Activated naive CD4-positive, alpha-beta T cell treated with anti-CD3 and anti-CD28 coated beads, Interleukin-2, amount 50 U/mL, for 24 hours (primary cell): ENCODE results near the gene ZNF221.
A peak's percentile ranks its signal among the peaks of the same experiment; 100 is the strongest.

ENCODE experiments used
- H3K27ac Mint-ChIP-seq: one replicate; pipeline ENCODE4 v1.8.0; 2021; ENCODE audit warnings: mild to moderate bottlenecking, mixed read lengths
- H3K27me3 Mint-ChIP-seq: one replicate; pipeline ENCODE4 v1.8.0; 2021; ENCODE audit warnings: mixed read lengths
- H3K36me3 Mint-ChIP-seq: one replicate; pipeline ENCODE4 v1.8.0; 2021; ENCODE audit warnings: mixed read lengths
- H3K4me1 Mint-ChIP-seq: one replicate; pipeline ENCODE4 v1.8.0; 2021; ENCODE audit warnings: mixed read lengths
- H3K4me3 Mint-ChIP-seq: one replicate; pipeline ENCODE4 v1.8.0; 2021; ENCODE audit warnings: mild to moderate bottlenecking, mixed read lengths
- H3K9me3 Mint-ChIP-seq: one replicate; pipeline ENCODE4 v1.8.0; 2021; ENCODE audit warnings: mixed read lengths

The ZNF221 gene

DNA sequence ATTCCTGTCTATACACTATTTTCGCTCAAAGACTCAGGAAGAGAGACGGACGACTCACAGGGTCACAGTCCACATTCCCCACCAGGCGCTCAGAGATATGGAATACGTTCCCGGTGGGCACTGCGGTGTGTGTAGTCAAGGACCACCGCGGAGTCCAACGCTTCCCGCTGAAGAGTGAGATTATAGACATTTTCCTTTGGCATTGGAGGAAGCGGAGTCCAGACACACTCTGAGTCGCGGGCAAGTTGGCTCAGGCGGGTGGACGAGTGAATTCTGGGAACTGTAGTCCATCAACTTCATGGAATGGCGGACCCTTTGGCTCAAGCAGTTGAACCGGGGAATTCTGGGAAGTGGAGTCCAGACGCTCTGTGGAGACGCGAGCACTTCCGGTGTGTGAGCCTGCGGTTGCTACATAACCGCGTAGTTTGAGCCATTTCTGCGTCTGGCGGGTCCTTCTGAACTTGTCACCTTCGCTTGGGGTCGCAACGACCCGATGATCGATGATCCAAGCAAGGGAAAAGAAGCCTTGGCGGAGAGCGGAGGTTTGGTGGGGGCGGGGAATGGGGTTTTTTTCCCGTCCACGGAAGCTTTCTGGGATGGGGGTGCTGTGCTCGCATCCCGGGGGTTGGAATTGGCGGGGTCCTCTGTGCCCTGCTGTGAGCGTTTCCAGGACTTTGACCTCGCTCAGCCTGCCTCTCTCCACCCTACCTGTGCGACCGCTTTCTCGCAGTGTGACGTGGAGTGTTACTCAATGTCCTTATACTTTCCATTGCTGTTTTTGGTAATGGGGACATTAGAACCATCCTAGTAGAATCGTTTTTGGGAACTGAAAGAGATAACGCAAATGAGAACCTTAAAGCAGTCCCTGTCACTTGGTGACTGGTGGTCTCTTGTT, 51.8 kb downstream of the ZNF221 start, which contains the start of gene ZNF230:
ZNF230 (plus strand) TSS at position 392 of the 895 bp plus-strand sequence. CDS start 4,122 bp downstream, outside the sequence.
- Mint-ChIP-seq H3K9me3 (peaks cover 38% of the 10 kb centered on the region), H3K27ac (peak within 1 kb of the TSS; percentile 98), H3K4me3 (peak within 1 kb of the TSS; percentile 100)

DNA sequence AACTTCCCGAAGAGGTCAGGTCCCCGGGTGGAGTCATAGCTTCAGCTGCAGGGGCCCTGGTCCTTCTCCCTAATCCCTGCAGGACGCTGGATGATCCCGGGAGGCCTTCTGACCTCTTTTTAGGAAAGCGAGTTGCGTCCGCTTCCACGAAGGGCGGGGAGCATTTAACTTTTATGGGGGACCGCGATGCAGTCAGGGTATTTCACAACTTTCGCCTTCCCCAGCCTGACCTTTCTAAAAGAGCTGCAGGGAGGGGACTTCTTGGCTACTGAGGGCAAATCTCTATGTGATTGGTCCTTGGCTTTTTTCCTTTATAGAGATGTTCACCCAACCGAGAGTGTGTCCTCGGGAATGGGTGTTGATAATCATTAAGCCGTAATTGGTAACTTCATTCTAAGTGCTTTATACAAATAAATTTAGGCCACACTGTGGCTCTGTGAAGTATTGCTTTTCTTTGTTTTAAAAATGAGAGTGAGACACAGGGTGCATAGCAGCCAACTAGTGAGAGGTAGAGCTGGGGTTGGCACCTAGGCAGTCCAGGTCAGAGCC, 52.5 kb downstream of the ZNF221 start:
- peak overlapping the region; percentile 47 for H3K27ac Mint-ChIP-seq
- peaks cover 35% of the 10 kb centered on the region for H3K36me3 Mint-ChIP-seq

More for the DNA sequence above, 51.8 kb downstream of the ZNF221 start, which contains the start of gene ZNF230:
- peaks cover 24% of the 10 kb centered on the region for H3K4me1 Mint-ChIP-seq
- peaks cover 33% of the 10 kb centered on the region for H3K36me3 Mint-ChIP-seq
- H3K27me3 Mint-ChIP-seq: no peaks in the 10 kb centered on the region

DNA sequence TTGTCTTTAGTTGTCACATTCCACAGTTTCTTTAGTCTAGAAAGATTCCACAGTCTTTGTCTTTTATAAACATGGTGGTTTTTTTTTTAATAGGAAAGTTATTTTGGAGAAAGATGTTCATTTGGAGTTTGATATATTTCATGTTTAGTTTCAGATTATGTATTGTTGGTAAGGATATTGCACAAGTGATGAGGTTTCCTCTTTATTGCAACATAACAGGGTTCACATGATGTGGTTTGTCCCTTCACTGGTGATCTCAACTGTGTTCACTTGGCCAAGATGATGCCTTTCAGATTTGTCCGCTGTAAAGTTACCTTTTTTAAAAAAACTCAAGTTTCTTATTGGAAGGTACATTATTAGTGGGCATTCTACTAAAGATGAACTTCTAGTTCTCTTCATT, 54.9 kb downstream of the ZNF221 start:
- peaks cover 36% of the 10 kb centered on the region for H3K9me3 Mint-ChIP-seq
- peaks cover 24% of the 10 kb centered on the region for H3K4me1 Mint-ChIP-seq
- no peaks in the 10 kb centered on the region for H3K27me3 Mint-ChIP-seq
- H3K36me3 Mint-ChIP-seq: peaks cover 55% of the 10 kb centered on the region
- no peak overlapping the region for H3K27ac Mint-ChIP-seq
- H3K4me3 Mint-ChIP-seq: no peak overlapping the region

More for the DNA sequence above, 52.5 kb downstream of the ZNF221 start:
- Mint-ChIP-seq H3K4me3 (peak overlapping the region; percentile 100), H3K4me1 (peaks cover 24% of the 10 kb centered on the region), H3K27me3 (no peaks in the 10 kb centered on the region), H3K9me3 (peaks cover 34% of the 10 kb centered on the region)

GRCh38 chr19:44007473-44007872, 56.4 kb downstream of the ZNF221 start:
- Mint-ChIP-seq H3K9me3 (peaks cover 39% of the 10 kb centered on the region), H3K4me3 (no peak overlapping the region), H3K27ac (no peak overlapping the region), H3K4me1 (peaks cover 17% of the 10 kb centered on the region), H3K27me3 (no peaks in the 10 kb centered on the region), H3K36me3 (peaks cover 62% of the 10 kb centered on the region)

DNA sequence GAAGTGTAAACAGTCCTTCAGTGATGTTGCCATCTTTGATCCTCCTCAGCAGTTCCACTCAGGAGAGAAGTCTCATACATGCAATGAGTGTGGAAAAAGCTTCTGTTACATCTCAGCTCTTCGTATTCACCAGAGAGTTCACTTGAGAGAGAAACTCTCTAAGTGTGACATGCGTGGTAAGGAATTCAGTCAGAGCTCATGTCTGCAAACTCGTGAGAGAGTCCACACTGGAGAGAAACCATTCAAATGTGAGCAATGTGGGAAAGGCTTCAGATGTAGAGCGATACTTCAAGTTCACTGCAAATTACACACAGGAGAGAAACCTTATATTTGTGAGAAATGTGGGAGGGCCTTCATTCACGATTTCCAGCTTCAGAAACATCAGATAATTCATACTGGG, 59.4 kb downstream of the ZNF221 start:
- peaks cover 50% of the 10 kb centered on the region for H3K9me3 Mint-ChIP-seq
- no peak overlapping the region for H3K27ac Mint-ChIP-seq
- no peak overlapping the region for H3K4me3 Mint-ChIP-seq
- peaks cover 66% of the 10 kb centered on the region for H3K36me3 Mint-ChIP-seq
- H3K27me3 Mint-ChIP-seq: no peaks in the 10 kb centered on the region
- peaks cover 3% of the 10 kb centered on the region for H3K4me1 Mint-ChIP-seq
